C4-2B (cell line): ENCODE results near the gene L1CAM.

Source experiments
- H3K27ac ChIP-seq: fragments of 450-650 bp; 2 replicates; pipeline ENCODE4 v1.5.1; 2017
- CTCF ChIP-seq: fragments of 450-650 bp; conservative IDR thresholded peaks from 2 replicates; pipeline ENCODE4 v1.5.1; 2017; ENCODE audit warnings: mild to moderate bottlenecking
- ZFX ChIP-seq: fragments of 450-650 bp; IDR thresholded peaks from 2 replicates; pipeline ENCODE4 v1.6.1; 2017

The L1CAM gene

GRCh38 chrX:153861733-153862310 is 24.2 kb downstream of the L1CAM start:
- TF ChIP-seq CTCF (no peak), ZFX (no peak)
- no peak overlapping the region for H3K27ac ChIP-seq

- H3K27ac ChIP-seq, result no peak overlapping the region
These were observed 24.8 kb downstream of the L1CAM start for GRCh38 chrX:153861151-153861550.

DNA sequence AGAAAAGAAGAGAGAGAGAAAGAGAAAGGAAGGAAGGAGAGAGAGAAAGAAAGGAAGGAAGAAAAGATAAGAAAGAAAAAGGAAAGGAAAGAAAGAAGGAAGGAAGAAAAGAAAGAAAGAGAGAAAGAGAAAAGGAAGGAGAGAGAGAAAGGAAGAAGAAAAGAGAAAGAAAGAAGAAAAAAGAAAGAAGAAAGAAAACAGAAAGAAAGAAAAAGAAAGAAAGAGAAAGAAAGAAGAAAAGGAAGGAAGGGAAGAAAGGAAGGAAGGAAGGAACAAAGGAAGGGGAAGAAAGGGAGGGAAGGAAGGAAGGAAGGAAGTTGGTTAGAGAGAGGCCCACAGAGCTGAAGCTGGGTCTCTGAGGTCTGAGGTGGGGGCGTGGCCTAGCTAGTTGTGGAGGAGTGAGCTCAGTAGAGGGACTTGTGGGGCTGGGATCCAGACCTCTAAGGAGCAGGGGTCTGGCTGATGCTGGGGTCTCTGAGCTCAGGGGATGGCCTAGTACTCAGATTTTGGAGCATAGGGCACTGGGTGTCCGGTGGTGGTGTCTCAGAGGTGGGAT is 28.5 kb downstream of the L1CAM start:
- H3K27ac ChIP-seq, result no peak overlapping the region
- TF ChIP-seq CTCF, result no peak
- TF ChIP-seq ZFX, result no peak

More at GRCh38 chrX:153861151-153861550, 24.8 kb downstream of the L1CAM start:
- TF ChIP-seq ZFX (no peak), CTCF (no peak)

- H3K27ac ChIP-seq, result no peak overlapping the region
- TF ChIP-seq CTCF (no peak), ZFX (no peak)
These were observed 31.3 kb downstream of the L1CAM start for GRCh38 chrX:153854702-153855101.

GRCh38 chrX:153853902-153854267 is 32.1 kb downstream of the L1CAM start:
- no peak overlapping the region for H3K27ac ChIP-seq
- TF ChIP-seq ZFX (no peak), CTCF (no peak)

- H3K27ac ChIP-seq, result no peak overlapping the region
- no peak for TF ChIP-seq ZFX
- no peak for TF ChIP-seq CTCF
These were observed 32.6 kb downstream of the L1CAM start for GRCh38 chrX:153853180-153853901.

- no peak overlapping the region for H3K27ac ChIP-seq
- TF ChIP-seq ZFX, result no peak
- TF ChIP-seq CTCF, result no peak
These were observed 34.0 kb downstream of the L1CAM start for GRCh38 chrX:153851981-153852380.
